Lower leg skin (tissue), 3 donors: Measurements from ENCODE around the gene PAX5.

Experiments
- CTCF ChIP-seq, 3 donors: fragments of 450-650 bp; IDR thresholded peaks; one replicate each; pipeline ENCODE4 v1.5.1; 2016; ENCODE audit warnings: antibody characterized with exemption in 3 of 3, mild to moderate bottlenecking in 3 of 3, moderate library complexity in 2 of 3
- POLR2A ChIP-seq, 2 donors: fragments of 450-650 bp; IDR thresholded peaks; one replicate each; pipeline ENCODE4 v1.6.1; 2016 to 2017; ENCODE audit warnings: antibody characterized with exemption in 2 of 2, mild to moderate bottlenecking in 1 of 2, moderate library complexity in 1 of 2

- no peak for TF ChIP-seq POLR2A (IDR thresholded peaks at IDR 0.05)
- no peak for TF ChIP-seq CTCF (IDR thresholded peaks at IDR 0.05)
These were observed 127.6 kb downstream of the PAX5 start for GRCh38 chr9:36906492-36906891.
